ENCODE measurements around the gene AMPD3. TPM values are rescaled to one million over a fixed set of nuclear protein-coding genes. Genes with fewer than 3 reads are reported as not detected.

Gene AMPD3
- polyA plus RNA-seq, 1 donor from 2014 or later = 30.7 TPM

- H3K27ac Mint-ChIP-seq = no peak overlapping the region
- H3K27me3 Mint-ChIP-seq = no peaks in the 10 kb centered on the region
- no peak overlapping the region for H3K4me3 Mint-ChIP-seq
- peaks cover 8% of the 10 kb centered on the region for H3K36me3 Mint-ChIP-seq
- H3K9me3 Mint-ChIP-seq = no peaks in the 10 kb centered on the region
- H3K4me1 Mint-ChIP-seq = peaks cover 0 to 3% (median 3%) of the 10 kb centered on the region in 3 donors
These were observed 41.4 kb downstream of the AMPD3 start for GRCh38 chr11:10496296-10496936.

- Mint-ChIP-seq H3K36me3 (peaks cover 10% of the 10 kb centered on the region), H3K9me3 (no peaks in the 10 kb centered on the region), H3K4me3 (no peak overlapping the region), H3K27me3 (no peaks in the 10 kb centered on the region), H3K27ac (peak overlapping the region in 1 of 3 donors; percentile 16), H3K4me1 (peaks cover 2 to 3% (median 3%) of the 10 kb centered on the region in 3 donors)
These were observed 42.4 kb downstream of the AMPD3 start for GRCh38 chr11:10497371-10498021.

GRCh38 chr11:10498022-10498400, 42.9 kb downstream of the AMPD3 start:
- no peaks in the 10 kb centered on the region for H3K27me3 Mint-ChIP-seq
- H3K4me1 Mint-ChIP-seq = peaks cover 7 to 8% (median 8%) of the 10 kb centered on the region in 3 donors
- no peaks in the 10 kb centered on the region for H3K9me3 Mint-ChIP-seq
- H3K36me3 Mint-ChIP-seq = peaks cover 14% of the 10 kb centered on the region
- no peak overlapping the region for H3K27ac Mint-ChIP-seq
- no peak overlapping the region for H3K4me3 Mint-ChIP-seq

- Mint-ChIP-seq H3K4me3 (no peak overlapping the region), H3K4me1 (peaks cover 11 to 13% (median 12%) of the 10 kb centered on the region in 3 donors), H3K27me3 (no peaks in the 10 kb centered on the region), H3K36me3 (peaks cover 15% of the 10 kb centered on the region), H3K9me3 (no peaks in the 10 kb centered on the region), H3K27ac (no peak overlapping the region)
These were observed 43.6 kb downstream of the AMPD3 start for GRCh38 chr11:10498426-10499250.

- no peaks in the 10 kb centered on the region for H3K9me3 Mint-ChIP-seq
- peaks cover 10% of the 10 kb centered on the region for H3K36me3 Mint-ChIP-seq
- peaks cover 11 to 18% (median 16%) of the 10 kb centered on the region in 3 donors for H3K4me1 Mint-ChIP-seq
- H3K27me3 Mint-ChIP-seq = no peaks in the 10 kb centered on the region
- H3K27ac Mint-ChIP-seq = peak overlapping the region in 1 of 3 donors; percentile 39
- no peak overlapping the region for H3K4me3 Mint-ChIP-seq
These were observed 44.4 kb downstream of the AMPD3 start for GRCh38 chr11:10499452-10499851.

GRCh38 chr11:10499874-10500601, 45.0 kb downstream of the AMPD3 start:
- Mint-ChIP-seq H3K4me3 (no peak overlapping the region), H3K36me3 (peaks cover 9% of the 10 kb centered on the region)

GRCh38 chr11:10500757-10501684, 46.0 kb downstream of the AMPD3 start:
- no peaks in the 10 kb centered on the region for H3K9me3 Mint-ChIP-seq
- H3K27ac Mint-ChIP-seq = no peak overlapping the region
- peaks cover 11 to 18% (median 16%) of the 10 kb centered on the region in 3 donors for H3K4me1 Mint-ChIP-seq
- H3K27me3 Mint-ChIP-seq = no peaks in the 10 kb centered on the region
- H3K36me3 Mint-ChIP-seq = peaks cover 9% of the 10 kb centered on the region
- no peak overlapping the region for H3K4me3 Mint-ChIP-seq

More at GRCh38 chr11:10499874-10500601, 45.0 kb downstream of the AMPD3 start:
- Mint-ChIP-seq H3K27me3 (no peaks in the 10 kb centered on the region), H3K9me3 (no peaks in the 10 kb centered on the region), H3K4me1 (peaks cover 11 to 18% (median 16%) of the 10 kb centered on the region in 3 donors), H3K27ac (no peak overlapping the region)

GRCh38 chr11:10502065-10502680, 47.1 kb downstream of the AMPD3 start:
- Mint-ChIP-seq H3K36me3 (peaks cover 7% of the 10 kb centered on the region), H3K27me3 (no peaks in the 10 kb centered on the region), H3K4me3 (peak overlapping the region in 2 of 4 donors; percentile 28 to 32), H3K9me3 (no peaks in the 10 kb centered on the region), H3K4me1 (peaks cover 11 to 18% (median 16%) of the 10 kb centered on the region in 3 donors), H3K27ac (peak overlapping the region in 1 of 3 donors; percentile 67)

GRCh38 chr11:10502770-10503169, 47.7 kb downstream of the AMPD3 start:
- Mint-ChIP-seq H3K9me3 (no peaks in the 10 kb centered on the region), H3K4me3 (peak overlapping the region in 3 of 4 donors; percentile 3 to 70 (median 25)), H3K4me1 (peaks cover 11 to 18% (median 16%) of the 10 kb centered on the region in 3 donors), H3K27ac (peak overlapping the region; percentile 71 to 95 (median 76)), H3K36me3 (peaks cover 7% of the 10 kb centered on the region), H3K27me3 (no peaks in the 10 kb centered on the region)

- Mint-ChIP-seq H3K4me1 (peaks cover 11 to 18% (median 16%) of the 10 kb centered on the region in 3 donors), H3K4me3 (peak overlapping the region in 3 of 4 donors; percentile 3 to 70 (median 25)), H3K9me3 (no peaks in the 10 kb centered on the region), H3K27ac (peak overlapping the region; percentile 71 to 95 (median 76)), H3K27me3 (no peaks in the 10 kb centered on the region), H3K36me3 (peaks cover 7% of the 10 kb centered on the region)
These were observed 48.2 kb downstream of the AMPD3 start for GRCh38 chr11:10503221-10503620.

- Mint-ChIP-seq H3K4me1 (peaks cover 11 to 18% (median 16%) of the 10 kb centered on the region in 3 donors), H3K4me3 (peak overlapping the region in 2 of 4 donors; percentile 2), H3K27ac (peak overlapping the region in 1 of 3 donors; percentile 41), H3K27me3 (no peaks in the 10 kb centered on the region), H3K9me3 (no peaks in the 10 kb centered on the region), H3K36me3 (peaks cover 7% of the 10 kb centered on the region)
These were observed 48.9 kb downstream of the AMPD3 start for GRCh38 chr11:10503777-10504480.

GRCh38 chr11:10504490-10504889, 49.4 kb downstream of the AMPD3 start:
- Mint-ChIP-seq H3K4me1 (peaks cover 11 to 18% (median 16%) of the 10 kb centered on the region in 3 donors), H3K4me3 (no peak overlapping the region), H3K27me3 (no peaks in the 10 kb centered on the region), H3K27ac (no peak overlapping the region), H3K9me3 (no peaks in the 10 kb centered on the region), H3K36me3 (peaks cover 7% of the 10 kb centered on the region)

Measured in IgD-negative memory B cell (primary cell).